H1 (cell line): ENCODE measurements around the gene ZNF804B. TPM values are rescaled to one million over a fixed set of nuclear protein-coding genes. Genes with fewer than 3 reads are reported as not detected.

Experiments used
- CTCF ChIP-seq, 3 experiments: IDR thresholded peaks; 1 replicate in 2 of 3; 2 replicates in 1 of 3; pipeline versions ENCODE4 v1.5.1 to v1.6.1; 2011; ENCODE audit warnings: low read length in 3 of 3, mild to moderate bottlenecking in 3 of 3, inconsistent platforms in 2 of 3, low read depth in 1 of 3, moderate library complexity in 1 of 3; ENCODE audit not compliant: insufficient read depth in 1 of 3; ENCODE audit errors: control extremely low read depth in 1 of 3
- EGR1 ChIP-seq: IDR thresholded peaks from 2 replicates; pipeline ENCODE4 v1.6.1; 2011; ENCODE audit warnings: low read depth, low read length, borderline replicate concordance
- GTF2F1 ChIP-seq: IDR thresholded peaks from 2 replicates; pipeline ENCODE4 v1.6.1; 2012; ENCODE audit warnings: low read depth, low read length, improper control_type of control experiment, borderline replicate concordance
- KDM5A ChIP-seq: fragments of 200-600 bp; IDR thresholded peaks from 2 replicates; pipeline ENCODE4 v1.7.1; 2012; ENCODE audit warnings: mild to moderate bottlenecking, low read length, inconsistent platforms, mixed read lengths
- PHF8 ChIP-seq: fragments of 200-600 bp; sonication (generic); conservative IDR thresholded peaks from 2 replicates; pipeline ENCODE4 v1.7.1; 2012; ENCODE audit warnings: low read depth, mild to moderate bottlenecking, inconsistent platforms, low read length, moderate library complexity
- SIRT6 ChIP-seq: IDR thresholded peaks from one replicate; pipeline ENCODE4 v1.7.1; 2012; ENCODE audit warnings: low read length, inconsistent platforms
- TAF1 ChIP-seq: IDR thresholded peaks from 2 replicates; pipeline ENCODE4 v1.6.1; 2011; ENCODE audit warnings: mild to moderate bottlenecking, low read depth, low read length
- TEAD4 ChIP-seq: IDR thresholded peaks from 2 replicates; pipeline ENCODE4 v1.6.1; 2012; ENCODE audit warnings: low read depth, low read length, inconsistent platforms, mixed read lengths
- polyA plus RNA-seq, 7 experiments: library from polyadenylated mRNA; depleted of rRNA in 3 of 7; stranded (reverse) in 5 of 7; unstranded in 2 of 7; fragments of >200 nt in 5 of 7; fragments of 200-250 nt in 2 of 7; gene quantifications; 1 replicate in 5 of 7; 2 replicates in 1 of 7; 4 replicates in 1 of 7; pipeline versions ENCODE4 v1.2.1 to v1.2.3, GENCODE V29; 2011 to 2013; ENCODE audit warnings: missing spikeins in 2 of 7, mixed read lengths in 2 of 7
- total RNA-seq: library from RNA; stranded (reverse); fragmentation: NEBNext Ultra II Directional; extraction: Animal tissue kit (Norgen Biotek cat#: 25700); gene quantifications from 2 replicates; pipeline ENCODE4 v1.2.1, GENCODE V29; 2021

The ZNF804B gene
- total and polyA plus RNA-seq, 2 of the 8 experiments (the other 6 are each of a cell fraction or from before 2014, with no cell fraction given) = not detected

DNA sequence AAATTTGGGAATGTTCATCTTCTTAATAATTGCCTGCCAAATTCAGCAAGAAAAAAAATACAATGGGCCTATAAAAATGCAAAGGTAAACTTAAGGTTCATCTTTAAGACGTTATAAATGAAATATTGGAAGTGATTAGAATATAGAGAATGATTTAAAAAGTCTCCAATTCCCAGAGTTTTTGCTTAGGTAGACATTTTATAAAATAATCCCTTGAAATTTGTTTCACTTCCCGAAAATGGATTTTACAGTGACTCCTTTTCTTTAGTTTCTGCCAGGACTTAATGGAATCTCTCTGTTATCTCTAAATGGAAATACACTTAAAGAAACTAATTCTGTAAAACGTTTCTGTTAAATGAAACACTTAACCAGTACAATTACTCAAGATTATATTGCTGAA lies 580.2 kb downstream of the ZNF804B start (continued):
- no peak for TF ChIP-seq TEAD4
- TF ChIP-seq EGR1 = no peak
- no peak for TF ChIP-seq PHF8
- TF ChIP-seq KDM5A = no peak
- no peak for TF ChIP-seq TAF1
- TF ChIP-seq GTF2F1 = no peak
- TF ChIP-seq SIRT6 = no peak
- TF ChIP-seq CTCF (IDR thresholded peaks at IDR 0.05; ENCODE audit: control extremely low read depth in 1 of 3, insufficient read depth in 1 of 3, low read depth in 1 of 3, low read length in 3 of 3) = no peak
